Lower leg skin (tissue), 3 donors: ENCODE results near the gene ARL10.

Experiments
- POLR2A ChIP-seq, 2 donors: fragments of 450-650 bp; IDR thresholded peaks; one replicate each; pipeline ENCODE4 v1.6.1; 2016 to 2017; ENCODE audit warnings: antibody characterized with exemption in 2 of 2, mild to moderate bottlenecking in 1 of 2, moderate library complexity in 1 of 2
- TF ChIP-seq, protein P1 (sequence below), 3 donors: fragments of 450-650 bp; IDR thresholded peaks; one replicate each; pipeline ENCODE4 v1.5.1; 2016; ENCODE audit warnings: antibody characterized with exemption in 3 of 3, mild to moderate bottlenecking in 3 of 3, moderate library complexity in 2 of 3

DNA sequence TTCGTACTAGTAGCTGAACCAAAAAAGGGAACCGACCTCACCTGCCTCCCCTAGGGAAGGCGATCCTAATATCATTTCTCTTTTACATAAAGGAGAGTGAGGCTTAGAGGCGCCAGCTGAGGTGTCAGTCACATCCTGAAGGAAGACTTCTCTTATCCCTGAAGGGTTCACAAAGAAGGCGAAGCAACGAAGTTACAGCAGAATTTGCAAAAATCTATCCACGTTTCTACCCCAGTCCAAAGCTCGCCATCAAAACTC is 3.1 kb upstream of the ARL10 start:
- TF ChIP-seq, protein P1, sequence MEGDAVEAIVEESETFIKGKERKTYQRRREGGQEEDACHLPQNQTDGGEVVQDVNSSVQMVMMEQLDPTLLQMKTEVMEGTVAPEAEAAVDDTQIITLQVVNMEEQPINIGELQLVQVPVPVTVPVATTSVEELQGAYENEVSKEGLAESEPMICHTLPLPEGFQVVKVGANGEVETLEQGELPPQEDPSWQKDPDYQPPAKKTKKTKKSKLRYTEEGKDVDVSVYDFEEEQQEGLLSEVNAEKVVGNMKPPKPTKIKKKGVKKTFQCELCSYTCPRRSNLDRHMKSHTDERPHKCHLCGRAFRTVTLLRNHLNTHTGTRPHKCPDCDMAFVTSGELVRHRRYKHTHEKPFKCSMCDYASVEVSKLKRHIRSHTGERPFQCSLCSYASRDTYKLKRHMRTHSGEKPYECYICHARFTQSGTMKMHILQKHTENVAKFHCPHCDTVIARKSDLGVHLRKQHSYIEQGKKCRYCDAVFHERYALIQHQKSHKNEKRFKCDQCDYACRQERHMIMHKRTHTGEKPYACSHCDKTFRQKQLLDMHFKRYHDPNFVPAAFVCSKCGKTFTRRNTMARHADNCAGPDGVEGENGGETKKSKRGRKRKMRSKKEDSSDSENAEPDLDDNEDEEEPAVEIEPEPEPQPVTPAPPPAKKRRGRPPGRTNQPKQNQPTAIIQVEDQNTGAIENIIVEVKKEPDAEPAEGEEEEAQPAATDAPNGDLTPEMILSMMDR (IDR thresholded peaks at IDR 0.05) = no peak
- no peak for TF ChIP-seq POLR2A (IDR thresholded peaks at IDR 0.05)
